Measurements from ENCODE around the gene PCDHB6.
"Not testable (repeated sequence)": the region's sequence is repeated elsewhere in the genome, so short reads cannot be mapped to it uniquely, and the experiment has no call there.

Gene PCDHB6

GRCh38 chr5:141172381-141173204 lies 22.7 kb downstream of the PCDHB6 start, which contains the start of gene PCDHB7:
Gene PCDHB7 (plus strand): TSS chr5:141172644. CDS start chr5:141172836, 192 bp downstream.
- no peak for DNase-seq

DNA sequence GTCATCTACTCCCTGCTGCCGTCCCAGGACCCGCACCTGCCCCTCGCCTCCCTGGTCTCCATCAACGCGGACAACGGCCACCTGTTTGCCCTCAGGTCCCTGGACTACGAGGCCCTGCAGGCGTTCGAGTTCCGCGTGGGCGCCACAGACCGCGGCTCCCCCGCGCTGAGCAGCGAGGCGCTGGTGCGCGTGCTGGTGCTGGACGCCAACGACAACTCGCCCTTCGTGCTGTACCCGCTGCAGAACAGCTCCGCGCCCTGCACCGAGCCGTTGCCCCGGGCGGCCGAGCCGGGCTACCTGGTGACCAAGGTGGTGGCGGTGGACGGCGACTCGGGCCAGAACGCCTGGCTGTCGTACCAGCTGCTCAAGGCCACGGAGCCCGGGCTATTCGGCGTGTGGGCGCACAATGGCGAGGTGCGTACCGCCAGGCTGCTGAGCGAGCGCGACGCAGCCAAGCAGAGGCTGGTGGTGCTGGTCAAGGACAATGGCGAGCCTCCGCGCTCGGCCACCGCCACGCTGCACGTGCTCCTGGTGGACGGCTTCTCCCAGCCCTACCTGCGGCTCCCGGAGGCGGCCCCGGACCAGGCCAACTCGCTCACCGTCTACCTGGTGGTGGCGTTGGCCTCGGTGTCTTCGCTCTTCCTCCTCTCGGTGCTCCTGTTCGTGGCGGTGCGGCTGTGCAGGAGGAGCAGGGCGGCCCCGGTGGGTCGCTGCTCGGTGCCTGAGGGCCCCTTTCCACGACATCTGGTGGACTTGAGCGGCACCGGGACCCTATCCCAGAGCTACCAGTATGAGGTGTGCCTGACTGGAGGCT lies 24.6 kb downstream of the PCDHB6 start:
- DNase-seq, result not testable (repeated sequence)

GRCh38 chr5:141175933-141176332 lies 26.1 kb downstream of the PCDHB6 start:
- DNase-seq, result no peak

DNA sequence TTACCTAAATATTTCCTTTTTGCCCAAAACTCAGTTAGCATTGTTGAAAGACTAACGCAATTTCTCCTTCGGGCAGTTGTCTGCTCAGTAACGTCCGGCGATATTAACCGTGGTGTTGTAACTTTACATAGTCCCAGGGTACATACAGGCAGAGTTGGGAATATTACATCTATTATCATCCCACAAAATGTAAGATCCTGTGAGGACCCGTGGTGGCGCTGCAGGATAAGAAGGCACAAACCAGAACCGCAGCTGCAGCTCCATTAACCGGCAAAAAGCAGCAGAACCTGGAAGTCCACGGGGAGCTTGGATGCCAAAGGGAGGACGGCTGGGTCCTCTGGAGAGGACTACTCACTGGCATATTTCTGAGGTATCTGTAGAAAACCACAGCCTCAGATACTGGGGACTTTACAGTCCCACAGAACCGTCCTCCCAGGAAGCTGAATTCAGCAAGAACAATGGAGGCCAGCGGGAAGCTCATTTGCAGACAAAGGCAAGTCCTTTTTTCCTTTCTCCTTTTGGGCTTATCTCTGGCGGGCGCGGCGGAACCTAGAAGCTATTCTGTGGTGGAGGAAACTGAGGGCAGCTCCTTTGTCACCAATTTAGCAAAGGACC lies 27.8 kb downstream of the PCDHB6 start, which contains the start of gene PCDHB8:
Gene PCDHB8 (plus strand): TSS at position 214 of the 615 bp plus-strand sequence. CDS start 245 bp downstream, at position 459.
- not testable (repeated sequence) for DNase-seq

DNA sequence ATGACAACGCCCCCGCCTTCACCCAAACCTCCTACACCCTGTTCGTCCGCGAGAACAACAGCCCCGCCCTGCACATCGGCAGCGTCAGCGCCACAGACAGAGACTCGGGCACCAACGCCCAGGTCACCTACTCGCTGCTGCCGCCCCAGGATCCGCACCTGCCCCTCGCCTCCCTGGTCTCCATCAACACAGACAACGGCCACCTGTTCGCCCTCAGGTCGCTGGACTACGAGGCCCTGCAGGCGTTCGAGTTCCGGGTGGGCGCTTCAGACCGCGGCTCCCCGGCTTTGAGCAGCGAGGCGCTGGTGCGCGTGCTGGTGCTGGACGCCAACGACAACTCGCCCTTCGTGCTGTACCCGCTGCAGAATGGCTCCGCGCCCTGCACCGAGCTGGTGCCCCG lies 29.5 kb downstream of the PCDHB6 start:
- DNase-seq, result not testable (repeated sequence)

GRCh38 chr5:141179876-141180275 lies 30.0 kb downstream of the PCDHB6 start:
- DNase-seq, result not testable (repeated sequence)

- no peak for DNase-seq
These were observed 30.5 kb downstream of the PCDHB6 start for GRCh38 chr5:141180313-141180712.

DNA sequence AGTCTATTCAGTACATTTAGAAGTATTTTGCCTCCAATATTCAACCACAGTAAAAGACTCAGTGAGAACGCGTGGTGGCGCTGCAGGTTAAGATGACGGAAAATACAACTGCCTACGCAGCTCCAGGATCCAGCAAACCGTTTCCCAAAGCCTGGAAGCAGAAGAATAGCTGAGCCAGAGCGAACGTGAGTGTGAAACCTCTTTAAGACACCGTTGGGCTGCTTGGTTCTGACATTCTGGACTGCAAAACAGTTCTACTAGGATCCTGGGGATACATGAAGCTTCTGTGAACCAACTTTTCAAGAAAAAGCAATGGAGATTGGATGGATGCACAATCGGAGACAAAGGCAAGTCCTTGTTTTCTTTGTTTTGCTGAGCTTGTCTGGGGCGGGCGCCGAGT lies 32.4 kb downstream of the PCDHB6 start, which contains the start of gene PCDHB16:
Gene PCDHB16 (plus strand): TSS at position 140 of the 400 bp plus-strand sequence. CDS start 173 bp downstream, at position 313.
- DNase-seq, result no peak

- not testable (repeated sequence) for DNase-seq
These were observed 34.4 kb downstream of the PCDHB6 start for GRCh38 chr5:141184117-141184855.

DNA sequence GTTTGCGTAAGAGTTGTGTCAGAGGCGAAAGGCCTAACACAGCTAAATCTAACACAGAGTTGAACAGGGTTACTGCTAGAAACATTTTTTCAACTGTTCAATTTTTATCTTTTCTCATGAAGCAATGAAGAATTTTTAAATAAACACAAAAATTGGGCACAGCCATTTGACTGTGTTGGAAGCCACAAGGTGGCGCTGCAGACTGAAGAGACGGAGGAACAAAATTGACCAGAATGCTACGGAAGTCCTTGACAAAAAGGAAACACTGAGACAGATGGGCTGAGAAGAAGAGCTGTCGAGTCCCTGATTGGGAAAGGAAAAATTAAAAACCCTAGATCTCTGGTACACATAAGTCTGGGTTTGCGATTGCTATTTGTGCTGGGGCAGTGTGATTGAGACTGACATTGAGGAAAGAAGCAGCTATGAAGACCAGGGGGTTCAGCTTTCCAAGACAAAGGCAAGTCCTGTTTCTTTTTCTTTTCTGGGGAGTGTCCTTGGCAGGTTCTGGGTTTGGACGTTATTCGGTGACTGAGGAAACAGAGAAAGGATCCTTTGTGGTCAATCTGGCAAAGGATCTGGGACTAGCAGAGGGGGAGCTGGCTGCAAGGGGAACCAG lies 37.1 kb downstream of the PCDHB6 start, which contains the start of gene PCDHB9:
Gene PCDHB9 (plus strand): TSS at position 265 of the 616 bp plus-strand sequence. CDS start 158 bp downstream, at position 423.
- DNase-seq, result no peak

GRCh38 chr5:141188682-141189081 lies 38.8 kb downstream of the PCDHB6 start:
- DNase-seq, result not testable (repeated sequence)

DNA sequence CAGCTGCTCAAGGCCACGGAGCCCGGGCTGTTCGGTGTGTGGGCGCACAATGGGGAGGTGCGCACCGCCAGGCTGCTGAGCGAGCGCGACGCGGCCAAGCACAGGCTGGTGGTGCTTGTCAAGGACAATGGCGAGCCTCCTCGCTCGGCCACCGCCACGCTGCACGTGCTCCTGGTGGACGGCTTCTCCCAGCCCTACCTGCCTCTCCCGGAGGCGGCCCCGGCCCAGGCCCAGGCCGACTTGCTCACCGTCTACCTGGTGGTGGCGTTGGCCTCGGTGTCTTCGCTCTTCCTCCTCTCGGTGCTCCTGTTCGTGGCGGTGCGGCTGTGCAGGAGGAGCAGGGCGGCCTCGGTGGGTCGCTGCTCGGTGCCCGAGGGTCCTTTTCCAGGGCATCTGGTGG lies 39.3 kb downstream of the PCDHB6 start:
- DNase-seq, result not testable (repeated sequence)

DNA sequence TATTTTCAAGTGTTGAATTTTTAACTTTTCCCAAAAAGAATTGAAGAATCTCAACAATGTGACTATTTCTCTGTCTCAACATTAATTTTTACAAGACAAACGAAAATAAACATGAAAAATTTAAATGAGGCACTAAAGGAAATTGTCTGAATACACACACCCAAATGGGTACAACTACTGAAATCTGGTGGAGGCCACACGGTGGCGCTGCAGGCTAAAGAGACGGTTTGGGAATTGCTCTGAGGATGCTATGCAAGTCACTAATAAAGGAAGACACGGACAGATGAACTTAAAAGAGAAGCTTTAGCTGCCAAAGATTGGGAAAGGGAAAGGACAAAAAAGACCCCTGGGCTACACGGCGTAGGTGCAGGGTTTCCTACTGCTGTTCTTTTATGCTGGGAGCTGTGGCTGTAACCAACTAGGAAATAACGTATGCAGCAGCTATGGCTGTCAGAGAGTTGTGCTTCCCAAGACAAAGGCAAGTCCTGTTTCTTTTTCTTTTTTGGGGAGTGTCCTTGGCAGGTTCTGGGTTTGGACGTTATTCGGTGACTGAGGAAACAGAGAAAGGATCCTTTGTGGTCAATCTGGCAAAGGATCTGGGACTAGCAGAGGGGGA lies 42.4 kb downstream of the PCDHB6 start, which contains the start of gene PCDHB10:
Gene PCDHB10 (plus strand): TSS at position 244 of the 616 bp plus-strand sequence. CDS start 200 bp downstream, at position 444.
- no peak for DNase-seq

GRCh38 chr5:141194332-141194731 lies 44.5 kb downstream of the PCDHB6 start:
- not testable (repeated sequence) for DNase-seq

- DNase-seq, result no peak
These were observed 46.5 kb downstream of the PCDHB6 start for GRCh38 chr5:141196363-141196762.

DNA sequence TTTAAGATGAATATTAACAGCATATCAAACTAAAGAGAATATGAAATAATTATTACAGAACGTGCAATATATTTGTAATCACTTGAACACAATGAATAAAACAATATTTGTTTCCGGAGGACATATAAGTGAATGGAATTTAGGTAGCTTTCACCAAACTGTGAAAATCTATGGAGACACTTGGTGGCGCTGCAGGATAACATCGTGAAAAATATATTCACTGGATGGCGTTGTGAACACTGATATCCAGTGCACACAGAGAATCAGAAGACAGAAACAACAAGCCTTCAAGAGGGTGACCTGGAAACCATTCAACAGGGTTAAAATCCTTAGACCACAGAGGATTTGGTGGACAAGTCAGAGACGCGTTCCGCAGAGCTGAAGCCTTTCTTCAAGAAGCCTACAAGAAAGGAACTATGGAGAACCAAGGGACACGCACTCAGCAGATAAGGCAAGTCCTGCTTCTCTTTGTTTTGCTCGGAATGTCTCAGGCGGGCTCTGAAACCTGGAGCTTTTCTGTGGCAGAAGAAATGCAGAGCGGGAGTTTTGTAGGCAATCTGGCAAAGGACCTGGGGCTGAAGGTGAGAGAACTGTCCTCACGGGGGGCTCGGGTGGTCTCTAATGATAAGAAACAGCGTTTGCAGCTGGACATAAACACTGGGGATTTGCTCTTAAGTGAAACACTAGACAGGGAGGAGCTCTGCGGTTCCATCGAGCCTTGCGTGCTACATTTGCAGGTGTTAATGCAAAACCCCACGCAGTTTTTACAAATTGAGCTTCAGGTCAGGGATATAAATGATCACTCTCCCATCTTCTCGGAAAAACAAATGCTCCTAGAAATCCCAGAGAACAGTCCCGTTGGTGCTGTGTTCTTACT lies 49.7 kb downstream of the PCDHB6 start, which contains the start of gene PCDHB11:
Gene PCDHB11 (plus strand): TSS at position 269 of the 877 bp plus-strand sequence. CDS start 148 bp downstream, at position 417.
- DNase-seq, result no peak

- DNase-seq, result not testable (repeated sequence)
These were observed 51.3 kb downstream of the PCDHB6 start for GRCh38 chr5:141201126-141201525.

- DNase-seq, result not testable (repeated sequence)
These were observed 51.8 kb downstream of the PCDHB6 start for GRCh38 chr5:141201646-141202045.
